GM21717 (cell line): ENCODE data around the gene SURF2.

Experiments used
- ATAC-seq: cut with Tn5 transposase; IDR thresholded peaks from one replicate; pipeline ENCODE4 v1.9.1; 2021; ENCODE audit warnings: mild to moderate bottlenecking, moderate library complexity; ENCODE audit not compliant: unreplicated experiment

The SURF2 gene

GRCh38 chr9:133335924-133336811, 20.2 kb upstream of the SURF2 start, which contains the start of gene SURF6:
TSS of gene SURF6 (minus strand) at chr9:133336188. CDS start at chr9:133336132, 56 bp downstream.
- ATAC-seq = peak; percentile 76

GRCh38 chr9:133339641-133340040, 16.7 kb upstream of the SURF2 start:
- ATAC-seq = no peak

- no peak for ATAC-seq
These were observed 16.1 kb upstream of the SURF2 start for GRCh38 chr9:133340256-133340655.

DNA sequence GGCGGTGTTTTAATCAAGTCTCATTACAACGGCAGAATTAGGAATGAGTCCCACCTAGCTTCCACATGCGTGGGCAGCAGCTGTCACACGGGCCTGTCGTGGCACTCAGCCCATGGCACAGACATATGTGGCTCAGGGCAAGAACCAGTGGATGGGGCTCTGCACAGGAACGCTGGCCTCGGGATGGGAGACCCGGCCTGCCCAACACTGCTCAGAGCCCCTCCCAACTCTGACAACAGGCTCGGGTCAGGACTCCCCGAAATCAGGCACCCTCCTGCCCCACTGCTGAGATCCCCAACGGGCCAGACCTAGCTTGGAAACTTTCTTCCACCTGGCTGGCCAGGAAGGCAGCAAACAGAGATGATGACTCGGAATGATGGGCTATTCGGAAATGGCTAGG, 15.4 kb upstream of the SURF2 start:
- ATAC-seq = no peak

DNA sequence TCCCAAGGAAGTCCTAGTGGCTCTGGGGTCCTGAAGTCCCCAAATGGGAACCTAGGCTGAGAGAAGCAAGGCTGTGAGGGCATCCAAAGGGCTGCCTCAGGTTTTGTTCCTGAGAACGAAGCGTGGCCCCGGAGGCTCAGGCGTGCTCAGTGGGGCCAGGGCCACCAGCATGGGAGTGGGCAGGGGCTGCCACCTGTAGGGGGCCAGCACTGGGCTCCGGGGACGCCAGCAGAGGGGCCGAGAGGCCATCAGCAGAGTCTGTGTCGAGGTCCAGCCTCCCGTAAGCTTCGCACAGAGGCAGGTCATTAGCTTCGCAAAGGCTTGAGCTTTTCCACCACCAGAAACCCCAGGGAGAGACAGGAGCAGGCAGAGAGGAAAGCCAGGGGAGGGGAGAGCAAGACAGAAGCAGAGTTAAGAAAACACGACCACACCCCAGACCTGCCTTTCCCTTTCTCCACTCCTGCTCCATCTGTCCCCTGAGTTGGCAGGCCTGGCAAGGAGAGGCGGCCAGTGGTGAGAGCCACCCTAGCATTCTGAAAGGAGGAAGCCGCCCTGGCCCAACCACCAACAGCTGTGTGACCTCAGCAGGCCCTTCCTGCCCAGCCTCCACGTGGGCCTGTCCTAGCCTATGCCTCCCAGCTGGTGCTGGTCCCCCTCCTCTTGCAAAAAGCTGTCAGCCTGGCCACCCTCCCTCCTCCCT, 14.8 kb upstream of the SURF2 start:
- no peak for ATAC-seq

DNA sequence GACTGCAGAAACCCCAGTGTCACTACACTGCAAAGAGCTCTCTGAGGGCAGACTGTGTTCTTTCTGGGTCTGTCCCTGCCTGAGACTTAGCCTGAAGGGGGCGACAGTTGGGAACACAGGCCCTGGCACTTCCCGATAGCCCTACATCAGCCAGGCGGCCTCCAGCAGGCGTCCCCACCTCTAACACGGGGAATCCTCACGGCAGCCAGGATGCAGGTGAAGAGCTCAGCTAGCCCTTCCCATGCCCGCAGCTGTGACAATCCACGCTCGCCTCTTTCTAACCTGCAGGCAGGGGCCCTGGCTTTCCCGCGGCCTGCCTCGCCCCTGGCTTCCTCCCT, 14.3 kb upstream of the SURF2 start:
- ATAC-seq = no peak

GRCh38 chr9:133342570-133342969, 13.8 kb upstream of the SURF2 start:
- ATAC-seq = no peak

DNA sequence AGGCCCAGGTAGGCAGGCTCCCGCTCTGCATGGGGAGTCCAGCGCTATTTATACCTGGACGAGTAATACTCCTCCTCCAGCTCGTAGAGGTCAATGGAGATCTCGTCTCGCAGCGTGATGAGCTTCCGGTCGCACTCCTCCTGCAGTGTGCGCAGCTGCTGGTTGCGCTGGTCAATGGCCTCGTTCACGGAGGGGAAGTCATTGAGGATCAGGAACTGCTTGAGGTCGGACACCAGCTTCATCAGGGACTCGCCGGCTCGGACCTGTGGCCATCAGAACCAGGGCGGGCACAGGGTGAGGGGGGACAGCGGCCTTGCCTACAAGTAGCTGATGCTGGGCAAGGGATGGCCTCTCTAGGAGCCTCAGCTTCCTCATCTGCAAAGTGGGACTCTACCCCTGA, 12.3 kb upstream of the SURF2 start:
- ATAC-seq = no peak

- no peak for ATAC-seq
These were observed 11.4 kb upstream of the SURF2 start for GRCh38 chr9:133344979-133345378.

GRCh38 chr9:133345596-133345995, 10.8 kb upstream of the SURF2 start:
- ATAC-seq = no peak

GRCh38 chr9:133346021-133346785, 10.1 kb upstream of the SURF2 start:
- ATAC-seq = no peak

GRCh38 chr9:133347515-133347984, 8.8 kb upstream of the SURF2 start:
- ATAC-seq = peak; percentile 34

DNA sequence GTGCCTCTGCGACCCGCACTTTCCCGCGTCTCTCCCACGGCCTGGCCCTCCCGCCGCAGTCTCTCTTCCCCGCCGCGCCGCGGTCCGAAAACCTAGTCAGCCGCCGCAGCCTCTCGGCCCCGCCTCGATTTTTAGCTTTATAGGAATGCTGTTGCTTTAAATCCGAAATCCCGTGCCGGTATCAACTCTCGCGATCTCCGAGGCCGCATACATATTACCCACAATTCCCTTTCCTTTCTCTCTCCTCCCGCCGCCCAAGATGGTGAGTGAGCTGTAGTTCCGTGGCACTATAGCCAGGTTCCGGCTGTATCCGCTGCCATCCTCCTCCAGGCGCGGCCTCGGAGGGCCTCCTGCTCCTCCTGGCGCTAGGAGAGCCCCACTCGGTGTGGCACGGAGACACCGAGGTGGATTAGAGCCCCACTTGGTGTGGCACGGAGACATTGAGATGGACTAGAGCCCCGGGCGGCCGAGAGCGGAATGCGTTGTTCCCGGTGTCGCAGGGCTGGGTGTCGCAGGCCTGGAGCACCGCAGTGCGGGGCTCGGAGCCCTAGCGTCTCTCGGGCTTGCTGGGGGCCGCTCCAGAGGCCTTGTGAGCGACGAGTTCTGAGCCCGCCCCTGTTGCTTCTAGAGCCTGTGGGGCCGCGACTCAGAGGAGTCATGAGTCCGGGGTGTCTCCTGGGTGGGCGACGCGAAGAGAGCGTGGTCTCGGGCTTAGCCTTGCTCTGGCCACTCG, 8.2 kb upstream of the SURF2 start, which contains the start of the genes MED22 and RPL7A:
Gene MED22, minus strand, starts transcription at position 147 of the 733 bp plus-strand sequence. CDS start 1,469 bp downstream, outside the sequence.
Gene RPL7A, plus strand, starts transcription at position 234 of the 733 bp plus-strand sequence. Its CDS starts 26 bp downstream, at position 260.
- ATAC-seq = peak; percentile 64

GRCh38 chr9:133348718-133349573, 7.4 kb upstream of the SURF2 start:
- no peak for ATAC-seq

DNA sequence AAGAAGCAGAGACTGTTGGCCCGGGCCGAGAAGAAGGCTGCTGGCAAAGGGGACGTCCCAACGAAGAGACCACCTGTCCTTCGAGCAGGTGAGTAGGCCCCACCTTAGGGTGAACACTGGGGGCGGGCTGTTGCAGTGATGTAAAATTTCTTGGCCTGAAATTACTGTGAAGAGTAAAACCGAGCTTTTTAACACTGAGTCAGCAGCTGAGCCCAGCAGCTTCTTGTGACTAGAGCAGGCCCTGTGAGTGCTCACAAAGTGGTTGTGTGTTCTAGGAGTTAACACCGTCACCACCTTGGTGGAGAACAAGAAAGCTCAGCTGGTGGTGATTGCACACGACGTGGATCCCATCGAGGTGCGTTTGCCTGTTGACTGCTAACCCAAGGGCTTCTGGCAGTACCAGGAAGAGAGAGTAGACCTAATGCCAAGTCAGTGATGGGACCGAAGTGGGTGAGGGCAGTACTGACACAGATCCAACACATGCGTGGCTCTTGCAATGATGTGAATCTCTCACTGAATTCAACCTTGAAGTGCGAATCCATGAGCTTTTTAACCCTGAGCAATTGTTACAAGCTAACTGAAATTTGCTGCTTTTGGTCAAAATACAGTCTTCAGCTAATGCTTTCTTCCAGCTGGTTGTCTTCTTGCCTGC, 6.3 kb upstream of the SURF2 start:
- no peak for ATAC-seq

DNA sequence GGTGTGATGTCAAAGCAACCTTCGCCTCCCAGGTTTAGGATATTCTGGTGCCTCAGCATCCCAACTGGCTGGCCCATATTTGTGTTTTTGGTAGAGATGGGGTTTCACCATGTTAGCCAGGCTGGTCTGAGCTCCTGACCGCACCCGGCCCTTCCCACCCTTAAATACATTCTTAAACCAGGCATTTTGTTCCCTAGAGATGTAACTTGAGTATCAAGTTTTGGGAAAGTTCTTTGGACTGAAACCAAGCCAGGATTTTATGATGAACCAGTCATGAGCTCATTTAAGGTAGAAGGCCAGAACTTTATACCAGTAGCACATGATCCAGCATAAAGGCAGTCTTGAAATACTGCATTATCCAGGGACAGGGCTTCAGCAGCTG, 4.8 kb upstream of the SURF2 start:
- ATAC-seq = no peak

GRCh38 chr9:133351908-133352634, 4.3 kb upstream of the SURF2 start:
- ATAC-seq = no peak

GRCh38 chr9:133352635-133353340, 3.6 kb upstream of the SURF2 start:
- ATAC-seq = no peak
